ENCODE data around the gene CPE.

- TF ChIP-seq PATZ1 (CRISPR knock-in tag; IDR thresholded peaks at IDR 0.05; ENCODE audit: borderline replicate concordance) (no peak), ZC3H10 (CRISPR knock-in tag; IDR thresholded peaks at IDR 0.05) (no peak)
Observed at GRCh38 chr4:165474784-165475705, 96.2 kb downstream of the CPE start.

Measured in SK-N-SH treated with all-trans-retinoic acid at 6 μM for 48 hours (cell line).